ENCODE measurements around the gene FAM241B. TPM values are rescaled to one million over a fixed set of nuclear protein-coding genes. Genes with fewer than 3 reads are reported as not detected.

FAM241B gene
- total RNA-seq, 1 donor from 2014 or later, result 50.1 TPM

DNA sequence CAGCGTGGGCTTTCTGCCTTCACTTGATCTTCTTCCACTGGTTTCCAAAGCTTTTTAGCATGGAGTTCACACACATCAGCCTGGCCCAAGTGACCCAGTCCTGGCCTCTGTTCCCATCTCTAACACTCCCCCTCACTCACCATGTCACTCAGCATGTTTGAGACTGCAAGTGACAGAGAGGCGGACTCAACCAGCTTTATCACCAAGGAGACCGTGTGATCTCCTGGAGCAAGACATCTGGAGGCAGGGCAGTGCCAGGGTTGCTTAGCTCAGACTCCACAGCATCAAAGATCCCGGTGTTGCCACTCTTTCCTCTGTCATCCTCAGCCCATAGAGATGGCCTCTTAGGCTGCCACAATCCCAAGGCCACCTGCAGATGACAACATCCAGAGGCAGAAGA, 39.4 kb downstream of the FAM241B start:
- Mint-ChIP-seq H3K4me1 (ENCODE audit: low read depth, unreplicated experiment) (peaks cover 15% of the 10 kb centered on the region), H3K27ac (ENCODE audit: unreplicated experiment) (no peak overlapping the region), H3K36me3 (ENCODE audit: unreplicated experiment) (peaks cover 3% of the 10 kb centered on the region), H3K9me3 (ENCODE audit: unreplicated experiment) (peaks cover 8% of the 10 kb centered on the region), H3K4me3 (ENCODE audit: unreplicated experiment) (no peak overlapping the region), H3K27me3 (ENCODE audit: unreplicated experiment) (no peaks in the 10 kb centered on the region)
- no peak for DNase-seq
- TF ChIP-seq, protein P1, sequence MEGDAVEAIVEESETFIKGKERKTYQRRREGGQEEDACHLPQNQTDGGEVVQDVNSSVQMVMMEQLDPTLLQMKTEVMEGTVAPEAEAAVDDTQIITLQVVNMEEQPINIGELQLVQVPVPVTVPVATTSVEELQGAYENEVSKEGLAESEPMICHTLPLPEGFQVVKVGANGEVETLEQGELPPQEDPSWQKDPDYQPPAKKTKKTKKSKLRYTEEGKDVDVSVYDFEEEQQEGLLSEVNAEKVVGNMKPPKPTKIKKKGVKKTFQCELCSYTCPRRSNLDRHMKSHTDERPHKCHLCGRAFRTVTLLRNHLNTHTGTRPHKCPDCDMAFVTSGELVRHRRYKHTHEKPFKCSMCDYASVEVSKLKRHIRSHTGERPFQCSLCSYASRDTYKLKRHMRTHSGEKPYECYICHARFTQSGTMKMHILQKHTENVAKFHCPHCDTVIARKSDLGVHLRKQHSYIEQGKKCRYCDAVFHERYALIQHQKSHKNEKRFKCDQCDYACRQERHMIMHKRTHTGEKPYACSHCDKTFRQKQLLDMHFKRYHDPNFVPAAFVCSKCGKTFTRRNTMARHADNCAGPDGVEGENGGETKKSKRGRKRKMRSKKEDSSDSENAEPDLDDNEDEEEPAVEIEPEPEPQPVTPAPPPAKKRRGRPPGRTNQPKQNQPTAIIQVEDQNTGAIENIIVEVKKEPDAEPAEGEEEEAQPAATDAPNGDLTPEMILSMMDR (IDR thresholded peaks at IDR 0.05; ENCODE audit: partially characterized antibody, unreplicated experiment), result no peak

DNA sequence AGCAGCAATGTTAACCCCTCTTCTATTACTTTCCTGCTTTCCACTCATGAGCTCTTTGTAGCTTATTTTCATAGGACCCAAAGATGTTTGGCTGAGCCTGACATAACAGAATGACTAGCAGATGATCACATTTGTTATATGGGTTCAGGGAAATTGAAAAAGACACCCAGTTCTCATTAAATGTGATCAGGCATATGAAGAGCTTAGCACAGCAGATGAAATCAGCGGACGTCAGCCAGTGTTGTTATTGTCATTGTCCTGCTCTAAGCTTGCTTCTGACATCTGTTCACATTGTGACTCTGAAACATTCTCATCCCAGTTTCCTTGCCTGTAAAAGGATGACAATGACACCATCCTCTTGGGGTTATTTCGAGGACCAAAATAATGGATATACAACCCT, 43.5 kb downstream of the FAM241B start:
- H3K27me3 Mint-ChIP-seq (ENCODE audit: unreplicated experiment), result peaks cover 2% of the 10 kb centered on the region
- H3K36me3 Mint-ChIP-seq (ENCODE audit: unreplicated experiment), result no peaks in the 10 kb centered on the region
- no peak overlapping the region for H3K27ac Mint-ChIP-seq (ENCODE audit: unreplicated experiment)
- TF ChIP-seq, protein P1 (IDR thresholded peaks at IDR 0.05; ENCODE audit: partially characterized antibody, unreplicated experiment), result no peak
- no peak for DNase-seq
- peaks cover 1% of the 10 kb centered on the region for H3K9me3 Mint-ChIP-seq (ENCODE audit: unreplicated experiment)
- H3K4me3 Mint-ChIP-seq (ENCODE audit: unreplicated experiment), result no peak overlapping the region
- H3K4me1 Mint-ChIP-seq (ENCODE audit: low read depth, unreplicated experiment), result no peaks in the 10 kb centered on the region

DNA sequence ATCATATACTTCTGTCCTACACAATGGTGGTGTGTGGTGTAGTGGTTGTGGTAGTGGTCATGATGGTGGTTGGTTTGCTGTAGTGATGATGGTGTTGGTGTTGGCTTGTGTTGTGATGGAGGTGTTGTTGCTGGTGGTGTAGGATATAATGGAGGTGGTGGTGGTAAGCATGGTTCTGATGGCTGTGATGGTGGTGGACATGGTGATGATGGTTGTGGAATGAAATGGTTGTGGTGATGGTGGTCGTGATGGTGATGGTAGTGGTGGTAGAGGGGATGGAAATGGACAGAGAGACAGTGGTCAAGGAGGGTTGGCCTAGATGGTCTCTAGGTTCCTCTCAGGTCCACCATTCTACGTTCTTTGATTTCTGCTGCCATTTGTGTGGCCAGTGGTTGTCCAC, 44.7 kb downstream of the FAM241B start:
- Mint-ChIP-seq H3K4me3 (ENCODE audit: unreplicated experiment) (no peak overlapping the region), H3K27me3 (ENCODE audit: unreplicated experiment) (peaks cover 2% of the 10 kb centered on the region), H3K9me3 (ENCODE audit: unreplicated experiment) (peaks cover 1% of the 10 kb centered on the region), H3K4me1 (ENCODE audit: low read depth, unreplicated experiment) (no peaks in the 10 kb centered on the region), H3K27ac (ENCODE audit: unreplicated experiment) (no peak overlapping the region), H3K36me3 (ENCODE audit: unreplicated experiment) (no peaks in the 10 kb centered on the region)
- TF ChIP-seq, protein P1 (IDR thresholded peaks at IDR 0.05; ENCODE audit: partially characterized antibody, unreplicated experiment), result no peak
- DNase-seq, result no peak

DNA sequence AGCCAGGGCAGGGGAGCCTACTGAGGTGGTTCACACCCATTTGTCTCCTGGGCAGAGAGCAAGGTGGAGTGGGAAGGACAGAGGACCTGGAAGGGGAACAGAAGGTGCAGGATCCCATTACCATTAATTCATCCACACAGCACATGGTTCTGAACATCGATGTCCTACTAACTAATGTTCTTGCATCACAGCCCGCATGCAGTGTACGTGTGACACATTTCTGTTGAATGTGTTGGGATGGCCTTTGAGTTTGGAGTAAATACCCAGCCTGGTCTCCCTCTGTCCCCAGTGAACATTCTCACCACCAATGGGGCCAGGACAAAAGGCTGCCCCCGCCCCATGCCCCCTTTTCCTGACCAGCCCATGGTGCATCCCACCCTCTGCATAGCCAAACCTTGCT, 46.3 kb downstream of the FAM241B start:
- Mint-ChIP-seq H3K9me3 (ENCODE audit: unreplicated experiment) (peaks cover 1% of the 10 kb centered on the region), H3K36me3 (ENCODE audit: unreplicated experiment) (no peaks in the 10 kb centered on the region), H3K27ac (ENCODE audit: unreplicated experiment) (no peak overlapping the region), H3K27me3 (ENCODE audit: unreplicated experiment) (peaks cover 5% of the 10 kb centered on the region), H3K4me1 (ENCODE audit: low read depth, unreplicated experiment) (no peaks in the 10 kb centered on the region), H3K4me3 (ENCODE audit: unreplicated experiment) (no peak overlapping the region)
- TF ChIP-seq, protein P1 (IDR thresholded peaks at IDR 0.05; ENCODE audit: partially characterized antibody, unreplicated experiment), result no peak
- no peak for DNase-seq

DNA sequence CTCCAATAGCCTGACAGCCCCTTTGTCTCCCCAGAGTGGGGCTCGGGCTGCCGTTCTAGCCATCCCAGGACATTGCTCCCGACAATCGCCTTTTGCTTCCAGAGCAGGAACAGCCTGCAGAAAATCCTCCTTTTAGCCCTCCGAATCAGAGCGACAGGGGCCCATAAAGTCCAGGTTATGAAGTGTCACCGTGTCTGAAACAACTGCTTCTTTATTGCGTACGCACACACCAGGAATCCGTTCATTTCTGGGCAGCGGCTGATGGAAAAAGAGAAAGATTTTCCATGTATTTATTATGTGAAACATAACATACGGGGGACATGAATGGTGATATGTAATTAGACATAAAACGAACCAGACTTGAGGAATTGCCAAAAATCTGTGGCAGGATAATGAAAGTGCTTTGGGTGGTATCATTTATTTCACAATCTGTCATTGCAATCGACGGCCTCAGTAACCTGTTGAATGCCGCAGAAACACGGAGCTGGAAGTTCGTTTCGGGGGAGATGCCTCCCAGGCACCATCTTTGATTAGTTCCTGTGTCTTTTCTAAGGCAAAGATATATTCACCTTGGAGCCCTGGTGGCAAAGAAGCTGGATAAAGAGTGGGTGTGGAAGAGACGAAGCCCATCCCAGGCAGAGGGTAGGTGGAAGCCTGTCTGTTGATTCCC, 48.1 kb downstream of the FAM241B start:
- Mint-ChIP-seq H3K4me3 (ENCODE audit: unreplicated experiment) (no peak overlapping the region), H3K4me1 (ENCODE audit: low read depth, unreplicated experiment) (no peaks in the 10 kb centered on the region), H3K27me3 (ENCODE audit: unreplicated experiment) (peaks cover 8% of the 10 kb centered on the region), H3K27ac (ENCODE audit: unreplicated experiment) (no peak overlapping the region), H3K9me3 (ENCODE audit: unreplicated experiment) (peaks cover 3% of the 10 kb centered on the region), H3K36me3 (ENCODE audit: unreplicated experiment) (no peaks in the 10 kb centered on the region)
- TF ChIP-seq, protein P1 (IDR thresholded peaks at IDR 0.05; ENCODE audit: partially characterized antibody, unreplicated experiment), result no peak
- no peak for DNase-seq
